Neural cell (in vitro differentiated cells): ENCODE data around the gene FLOT1. TPM values are rescaled to one million over a fixed set of nuclear protein-coding genes. Genes with fewer than 3 reads are reported as not detected.
"Not testable (repeated sequence)": the region's sequence is repeated elsewhere in the genome, so short reads cannot be mapped to it uniquely, and the experiment has no call there.

Experiments
- H2AFZ ChIP-seq: fragments of 200-600, 300-800 bp; sonication (generic), shearing (Covaris generic); 2 replicates; pipeline ENCODE4 v1.6.0; 2014; ENCODE audit warnings: low read depth, mild to moderate bottlenecking, antibody characterized with exemption, low read length, moderate library complexity
- H3F3A ChIP-seq: fragments of 200-600 bp; shearing (Covaris generic); 2 replicates; pipeline ENCODE4 v1.6.1; 2016; ENCODE audit warnings: mild to moderate bottlenecking, moderate library complexity, mixed read lengths, antibody characterized with exemption, low read length; ENCODE audit not compliant: insufficient read depth, poor library complexity, severe bottlenecking
- H3K27ac ChIP-seq: fragments of 200-600, 300-800 bp; sonication (generic), shearing (Covaris generic); 2 replicates; pipeline ENCODE4 v1.5.1; 2014; ENCODE audit warnings: mild to moderate bottlenecking, low read length, moderate library complexity
- H3K27me3 ChIP-seq: fragments of 300-800, 200-600 bp; sonication (generic), shearing (Covaris generic); 2 replicates; pipeline ENCODE4 v1.6.0; 2014; ENCODE audit warnings: mild to moderate bottlenecking, low read depth, low read length, moderate library complexity; ENCODE audit not compliant: insufficient read depth
- H3K36me3 ChIP-seq: fragments of 300-800, 200-600 bp; sonication (generic), shearing (Covaris generic); 2 replicates; pipeline ENCODE4 v1.5.1; 2014; ENCODE audit warnings: mild to moderate bottlenecking, antibody characterized with exemption, low read length, moderate library complexity; ENCODE audit not compliant: insufficient read depth
- H3K4me2 ChIP-seq: fragments of 300-800, 200-600 bp; sonication (generic), shearing (Covaris generic); 2 replicates; pipeline ENCODE4 v1.6.0; 2014; ENCODE audit warnings: mild to moderate bottlenecking, low read length
- H3K4me3 ChIP-seq: fragments of 300-800, 200-600 bp; sonication (generic), shearing (Covaris generic); 2 replicates; pipeline ENCODE4 v1.5.1; 2014; ENCODE audit warnings: mild to moderate bottlenecking, low read length, moderate library complexity
- H3K79me2 ChIP-seq: fragments of 200-600 bp; shearing (Covaris generic); replicated peaks from 2 replicates; pipeline ENCODE4 v1.6.0; 2014; ENCODE audit warnings: mild to moderate bottlenecking, low read length, moderate library complexity; ENCODE audit not compliant: insufficient read depth
- H3K9ac ChIP-seq: fragments of 300-800, 200-600 bp; sonication (generic), shearing (Covaris generic); 2 replicates; pipeline ENCODE4 v1.6.1; 2016; ENCODE audit warnings: mild to moderate bottlenecking, low read length, mixed read lengths
- H3K9me2 ChIP-seq: fragments of 200-600 bp; shearing (Covaris generic); 2 replicates; pipeline ENCODE4 v1.6.1; 2016; ENCODE audit warnings: mild to moderate bottlenecking, low read length, mixed read lengths; ENCODE audit not compliant: insufficient read depth
- H3K9me3 ChIP-seq: fragments of 200-600, 300-800 bp; sonication (generic), shearing (Covaris generic); 2 replicates; pipeline ENCODE4 v1.6.1; 2016; ENCODE audit warnings: mild to moderate bottlenecking, mixed run types, low read length, moderate library complexity, mixed read lengths
- H4K20me1 ChIP-seq: fragments of 200-600 bp; shearing (Covaris generic); 2 replicates; pipeline ENCODE4 v1.6.1; 2016; ENCODE audit warnings: mild to moderate bottlenecking, mixed run types; ENCODE audit not compliant: insufficient read depth
- EP300 ChIP-seq: fragments of 450-650 bp; conservative IDR thresholded peaks from 2 replicates; pipeline ENCODE4 v1.6.1; 2014; ENCODE audit warnings: antibody characterized with exemption, mild to moderate bottlenecking, moderate library complexity; ENCODE audit not compliant: poor library complexity, severe bottlenecking
- EZH2 ChIP-seq: fragments of 200-600, 300-800 bp; shearing (Covaris generic), sonication (generic); IDR thresholded peaks from 2 replicates; pipeline ENCODE4 v1.6.1; 2014; ENCODE audit warnings: antibody characterized with exemption, low read length, borderline replicate concordance, mild to moderate bottlenecking; ENCODE audit not compliant: insufficient read depth, poor library complexity, severe bottlenecking
- MXI1 ChIP-seq: fragments of 450-650 bp; conservative IDR thresholded peaks from 2 replicates; pipeline ENCODE4 v1.6.1; 2014; ENCODE audit warnings: antibody characterized with exemption, mild to moderate bottlenecking; ENCODE audit not compliant: poor library complexity, severe bottlenecking
- POLR2AphosphoS5 ChIP-seq: IDR thresholded peaks from 2 replicates; pipeline ENCODE4 v1.6.1; 2012
- RAD21 ChIP-seq: fragments of 450-650 bp; conservative IDR thresholded peaks from 2 replicates; pipeline ENCODE4 v1.6.1; 2014; ENCODE audit warnings: antibody characterized with exemption, mild to moderate bottlenecking, moderate library complexity
- SMC3 ChIP-seq: fragments of 450-650 bp; conservative IDR thresholded peaks from 2 replicates; pipeline ENCODE4 v1.6.1; 2014; ENCODE audit warnings: antibody characterized with exemption, mild to moderate bottlenecking, moderate library complexity; ENCODE audit not compliant: poor library complexity
- TAF1 ChIP-seq: IDR thresholded peaks from 2 replicates; pipeline ENCODE4 v1.6.1; 2012; ENCODE audit warnings: low read depth
- polyA plus RNA-seq: library from polyadenylated mRNA; depleted of rRNA; stranded (reverse); fragments of >200 nt; gene quantifications from 2 replicates; pipeline ENCODE4 v1.2.3, GENCODE V29; 2014
- TF ChIP-seq, protein P1 (sequence below): fragments of 450-650 bp; IDR thresholded peaks from 2 replicates; pipeline ENCODE4 v1.5.1; 2014; ENCODE audit warnings: antibody characterized with exemption, mild to moderate bottlenecking, moderate library complexity; ENCODE audit not compliant: poor library complexity, severe bottlenecking
- TF ChIP-seq, protein P2 (sequence below): IDR thresholded peaks from 2 replicates; pipeline ENCODE4 v1.6.1; 2012; ENCODE audit warnings: borderline replicate concordance

FLOT1 gene
- polyA plus RNA-seq, 1 donor from 2014 or later = 72.7 TPM

DNA sequence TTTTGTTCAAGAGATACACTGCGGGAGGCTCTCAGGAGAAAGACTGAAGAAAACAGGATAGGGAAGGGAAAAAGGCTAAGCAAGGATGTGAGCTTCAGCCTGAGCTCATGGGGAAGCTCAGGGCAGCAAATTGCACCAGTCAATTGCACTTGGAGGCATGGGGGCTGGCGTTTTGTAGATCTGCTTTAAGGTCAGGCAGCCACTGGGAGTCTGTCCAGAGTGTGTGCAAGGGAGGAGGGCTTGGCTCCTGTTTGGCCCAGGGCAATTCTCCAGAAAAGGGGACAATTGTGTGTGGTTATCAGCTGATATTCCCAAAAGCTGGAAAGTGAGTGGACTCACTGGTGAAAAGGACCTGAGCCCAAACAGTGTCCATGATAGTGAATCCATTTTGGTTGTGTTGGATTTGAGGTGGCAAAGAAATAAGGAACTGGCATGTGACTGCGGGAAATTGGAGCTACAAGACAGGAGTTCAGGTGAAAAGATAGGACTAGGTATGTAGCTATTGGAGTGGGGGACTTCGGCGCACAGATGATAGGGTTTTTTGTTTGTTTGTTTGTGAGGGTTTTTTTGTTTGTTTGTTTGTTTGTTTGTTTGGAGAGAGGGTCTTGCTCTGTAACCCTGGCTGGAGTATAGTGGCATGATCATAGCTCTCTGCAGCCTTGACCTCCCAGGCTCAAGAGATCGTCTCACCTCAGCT lies 24.1 kb upstream of the FLOT1 start:
- H3K27ac ChIP-seq = no peak overlapping the region
- no peak overlapping the region for H3K9ac ChIP-seq
- no peaks in the 10 kb centered on the region for H4K20me1 ChIP-seq
- no peaks in the 10 kb centered on the region for H3K9me3 ChIP-seq
- no peaks in the 10 kb centered on the region for H3K9me2 ChIP-seq
- TF ChIP-seq, protein P1, sequence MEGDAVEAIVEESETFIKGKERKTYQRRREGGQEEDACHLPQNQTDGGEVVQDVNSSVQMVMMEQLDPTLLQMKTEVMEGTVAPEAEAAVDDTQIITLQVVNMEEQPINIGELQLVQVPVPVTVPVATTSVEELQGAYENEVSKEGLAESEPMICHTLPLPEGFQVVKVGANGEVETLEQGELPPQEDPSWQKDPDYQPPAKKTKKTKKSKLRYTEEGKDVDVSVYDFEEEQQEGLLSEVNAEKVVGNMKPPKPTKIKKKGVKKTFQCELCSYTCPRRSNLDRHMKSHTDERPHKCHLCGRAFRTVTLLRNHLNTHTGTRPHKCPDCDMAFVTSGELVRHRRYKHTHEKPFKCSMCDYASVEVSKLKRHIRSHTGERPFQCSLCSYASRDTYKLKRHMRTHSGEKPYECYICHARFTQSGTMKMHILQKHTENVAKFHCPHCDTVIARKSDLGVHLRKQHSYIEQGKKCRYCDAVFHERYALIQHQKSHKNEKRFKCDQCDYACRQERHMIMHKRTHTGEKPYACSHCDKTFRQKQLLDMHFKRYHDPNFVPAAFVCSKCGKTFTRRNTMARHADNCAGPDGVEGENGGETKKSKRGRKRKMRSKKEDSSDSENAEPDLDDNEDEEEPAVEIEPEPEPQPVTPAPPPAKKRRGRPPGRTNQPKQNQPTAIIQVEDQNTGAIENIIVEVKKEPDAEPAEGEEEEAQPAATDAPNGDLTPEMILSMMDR = no peak
- TF ChIP-seq RAD21 (no peak), MXI1 (no peak), SMC3 (no peak), TAF1 (no peak), POLR2AphosphoS5 (no peak), EP300 (no peak), EZH2 (no peak)
- TF ChIP-seq, protein P2, sequence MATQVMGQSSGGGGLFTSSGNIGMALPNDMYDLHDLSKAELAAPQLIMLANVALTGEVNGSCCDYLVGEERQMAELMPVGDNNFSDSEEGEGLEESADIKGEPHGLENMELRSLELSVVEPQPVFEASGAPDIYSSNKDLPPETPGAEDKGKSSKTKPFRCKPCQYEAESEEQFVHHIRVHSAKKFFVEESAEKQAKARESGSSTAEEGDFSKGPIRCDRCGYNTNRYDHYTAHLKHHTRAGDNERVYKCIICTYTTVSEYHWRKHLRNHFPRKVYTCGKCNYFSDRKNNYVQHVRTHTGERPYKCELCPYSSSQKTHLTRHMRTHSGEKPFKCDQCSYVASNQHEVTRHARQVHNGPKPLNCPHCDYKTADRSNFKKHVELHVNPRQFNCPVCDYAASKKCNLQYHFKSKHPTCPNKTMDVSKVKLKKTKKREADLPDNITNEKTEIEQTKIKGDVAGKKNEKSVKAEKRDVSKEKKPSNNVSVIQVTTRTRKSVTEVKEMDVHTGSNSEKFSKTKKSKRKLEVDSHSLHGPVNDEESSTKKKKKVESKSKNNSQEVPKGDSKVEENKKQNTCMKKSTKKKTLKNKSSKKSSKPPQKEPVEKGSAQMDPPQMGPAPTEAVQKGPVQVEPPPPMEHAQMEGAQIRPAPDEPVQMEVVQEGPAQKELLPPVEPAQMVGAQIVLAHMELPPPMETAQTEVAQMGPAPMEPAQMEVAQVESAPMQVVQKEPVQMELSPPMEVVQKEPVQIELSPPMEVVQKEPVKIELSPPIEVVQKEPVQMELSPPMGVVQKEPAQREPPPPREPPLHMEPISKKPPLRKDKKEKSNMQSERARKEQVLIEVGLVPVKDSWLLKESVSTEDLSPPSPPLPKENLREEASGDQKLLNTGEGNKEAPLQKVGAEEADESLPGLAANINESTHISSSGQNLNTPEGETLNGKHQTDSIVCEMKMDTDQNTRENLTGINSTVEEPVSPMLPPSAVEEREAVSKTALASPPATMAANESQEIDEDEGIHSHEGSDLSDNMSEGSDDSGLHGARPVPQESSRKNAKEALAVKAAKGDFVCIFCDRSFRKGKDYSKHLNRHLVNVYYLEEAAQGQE = no peak
- no peaks in the 10 kb centered on the region for H3K27me3 ChIP-seq
- no peak overlapping the region for H2AFZ ChIP-seq
- no peaks in the 10 kb centered on the region for H3K79me2 ChIP-seq
- no peak overlapping the region for H3K4me2 ChIP-seq
- no peak overlapping the region for H3K4me3 ChIP-seq
- H3F3A ChIP-seq = no peaks in the 10 kb centered on the region
- no peaks in the 10 kb centered on the region for H3K36me3 ChIP-seq

DNA sequence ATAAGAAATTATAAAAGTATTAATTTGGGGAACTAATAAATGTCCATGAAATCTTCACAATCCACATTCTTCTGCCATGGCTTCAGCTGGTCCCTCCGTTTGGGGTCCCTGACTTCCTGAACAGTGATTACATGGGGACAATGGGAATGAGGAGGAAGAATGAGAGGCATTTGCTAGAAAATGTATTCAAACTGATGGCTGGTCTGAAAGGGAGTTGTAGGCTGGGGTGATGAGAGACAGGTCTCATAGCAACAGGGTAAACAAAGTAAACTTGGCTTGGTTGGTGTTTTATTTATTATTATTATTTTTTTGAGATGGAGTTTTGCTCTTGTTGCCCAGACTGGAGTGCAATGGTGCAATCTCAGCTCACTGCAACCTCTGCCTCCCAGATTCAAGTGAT lies 23.0 kb upstream of the FLOT1 start:
- H2AFZ ChIP-seq, H3K4me3 ChIP-seq, H3K4me2 ChIP-seq, H3K9ac ChIP-seq, H4K20me1 ChIP-seq, H3K36me3 ChIP-seq, H3K27ac ChIP-seq, H3F3A ChIP-seq, H3K9me2 ChIP-seq, H3K9me3 ChIP-seq, H3K27me3 ChIP-seq, H3K79me2 ChIP-seq: not testable (repeated sequence)

DNA sequence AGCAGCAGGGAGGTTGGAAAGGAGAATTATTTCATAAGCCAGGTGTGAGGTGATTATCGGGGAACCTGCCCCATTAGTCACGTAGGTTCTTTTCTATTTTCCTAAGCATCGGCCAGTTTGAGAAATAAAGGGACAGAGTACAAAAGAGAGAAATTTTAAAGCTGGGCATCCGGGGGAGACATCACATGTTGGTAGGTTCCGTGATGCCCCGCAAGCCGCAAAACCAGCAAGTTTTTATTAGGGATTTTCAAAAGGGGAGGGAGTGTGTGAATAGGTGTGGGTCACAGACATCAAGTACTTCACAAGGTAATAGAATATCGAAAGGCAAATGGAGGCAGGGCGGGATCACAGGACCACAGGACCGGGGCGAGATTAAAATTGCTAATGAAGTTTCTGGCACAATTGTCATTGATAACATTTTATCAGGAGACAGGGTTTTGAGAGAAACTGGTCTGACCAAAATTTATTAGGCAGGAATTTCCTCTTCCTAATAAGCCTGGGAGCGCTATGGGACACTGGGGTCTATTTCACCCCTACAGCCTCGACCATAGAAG lies 22.1 kb upstream of the FLOT1 start:
- H2AFZ ChIP-seq, H3K4me2 ChIP-seq, H3K9ac ChIP-seq, H3K4me3 ChIP-seq, H3K36me3 ChIP-seq, H3K9me2 ChIP-seq, H3K27ac ChIP-seq, H3F3A ChIP-seq, H3K27me3 ChIP-seq, H3K9me3 ChIP-seq, H3K79me2 ChIP-seq, H4K20me1 ChIP-seq: not testable (repeated sequence)
